Renal pelvis (tissue), 4 donors: ENCODE results near the gene LIAS. TPM values are rescaled to one million over a fixed set of nuclear protein-coding genes. Genes with fewer than 3 reads are reported as not detected.
"Not testable (repeated sequence)": the region's sequence is repeated elsewhere in the genome, so short reads cannot be mapped to it uniquely, and the experiment has no call there.

Experiments used
- DNase-seq: peaks from one replicate; pipeline ENCODE4 v3.0.0-alpha.2; 2013
- polyA plus RNA-seq, 3 donors: library from polyadenylated mRNA; unstranded; fragments of 120-200 nt; gene quantifications; one replicate each; pipeline ENCODE4 v1.2.1, GENCODE V29; 2013; ENCODE audit not compliant: insufficient read length in 3 of 3

The LIAS gene
- polyA plus RNA-seq, 3 donors: 17.9 to 35.9 (median 30.5) TPM

GRCh38 chr4:39490322-39490721 lies 31.5 kb downstream of the LIAS start:
- no peak for DNase-seq

GRCh38 chr4:39494354-39494753 lies 35.5 kb downstream of the LIAS start:
- no peak for DNase-seq

- DNase-seq: no peak
Observed at GRCh38 chr4:39495446-39496213, 36.8 kb downstream of the LIAS start.

GRCh38 chr4:39497909-39498726 lies 39.3 kb downstream of the LIAS start:
- no peak for DNase-seq

- no peak for DNase-seq
Observed at GRCh38 chr4:39498727-39499020, 39.8 kb downstream of the LIAS start.

- no peak for DNase-seq
Observed at GRCh38 chr4:39502019-39502663, 43.3 kb downstream of the LIAS start.

- not testable (repeated sequence) for DNase-seq
Observed at GRCh38 chr4:39502664-39503035, 43.8 kb downstream of the LIAS start.

- no peak for DNase-seq
Observed at GRCh38 chr4:39504538-39504937, 45.7 kb downstream of the LIAS start.

GRCh38 chr4:39505581-39505980 lies 46.7 kb downstream of the LIAS start:
- DNase-seq: no peak

GRCh38 chr4:39510348-39510929 lies 51.6 kb downstream of the LIAS start:
- DNase-seq: no peak

GRCh38 chr4:39514266-39514665 lies 55.4 kb downstream of the LIAS start:
- not testable (repeated sequence) for DNase-seq

GRCh38 chr4:39514888-39515401 lies 56.1 kb downstream of the LIAS start:
- no peak for DNase-seq

GRCh38 chr4:39515669-39516401 lies 57.0 kb downstream of the LIAS start:
- DNase-seq: not testable (repeated sequence)

GRCh38 chr4:39516407-39516966 lies 57.6 kb downstream of the LIAS start:
- DNase-seq: no peak

GRCh38 chr4:39518484-39518883 lies 59.6 kb downstream of the LIAS start:
- DNase-seq: no peak

GRCh38 chr4:39521253-39521919 lies 62.5 kb downstream of the LIAS start:
- no peak for DNase-seq

- no peak for DNase-seq
Observed at GRCh38 chr4:39522068-39522467, 63.2 kb downstream of the LIAS start.

GRCh38 chr4:39524161-39524957 lies 65.5 kb downstream of the LIAS start:
- no peak for DNase-seq

GRCh38 chr4:39525822-39526690 lies 67.2 kb downstream of the LIAS start:
- DNase-seq: no peak
